ENCODE data around the gene PCNX3. TPM values are rescaled to one million over a fixed set of nuclear protein-coding genes. Genes with fewer than 3 reads are reported as not detected.

Gene PCNX3
- total RNA-seq, 2 donors from 2014 or later = 16.1 to 21.8 TPM

- no peak for TF ChIP-seq CTCF (IDR thresholded peaks at IDR 0.05)
- Histone ChIP-seq H3K36me3 (peaks cover 85% of the 10 kb centered on the region), H3K27ac (no peak overlapping the region), H3K4me1 (peaks cover 0 to 9% of the 10 kb centered on the region in 2 donors), H3K27me3 (no peaks in the 10 kb centered on the region), H3K4me3 (no peak overlapping the region), H3K9me3 (no peaks in the 10 kb centered on the region)
- DNase-seq (ENCODE audit: low spot score) = no peak
These were observed 11.6 kb downstream of the PCNX3 start for GRCh38 chr11:65627202-65627601.

GRCh38 chr11:65629579-65629978, 14.0 kb downstream of the PCNX3 start:
- no peaks in the 10 kb centered on the region for H3K27me3 ChIP-seq

GRCh38 chr11:65630215-65630614, 14.6 kb downstream of the PCNX3 start:
- TF ChIP-seq CTCF (IDR thresholded peaks at IDR 0.05) = no peak
- H3K4me1 ChIP-seq = peaks cover 0 to 9% of the 10 kb centered on the region in 2 donors
- H3K4me3 ChIP-seq = no peak overlapping the region
- no peak for DNase-seq (ENCODE audit: low spot score)
- H3K27ac ChIP-seq = no peak overlapping the region
- no peaks in the 10 kb centered on the region for H3K9me3 ChIP-seq
- peaks cover 93% of the 10 kb centered on the region for H3K36me3 ChIP-seq
- no peaks in the 10 kb centered on the region for H3K27me3 ChIP-seq

More at GRCh38 chr11:65629579-65629978, 14.0 kb downstream of the PCNX3 start:
- H3K4me3 ChIP-seq = no peak overlapping the region
- no peaks in the 10 kb centered on the region for H3K9me3 ChIP-seq
- peaks cover 93% of the 10 kb centered on the region for H3K36me3 ChIP-seq
- no peak for DNase-seq (ENCODE audit: low spot score)
- no peak overlapping the region for H3K27ac ChIP-seq
- H3K4me1 ChIP-seq = peaks cover 0 to 9% of the 10 kb centered on the region in 2 donors
- no peak for TF ChIP-seq CTCF (IDR thresholded peaks at IDR 0.05)

GRCh38 chr11:65633390-65634108, 18.0 kb downstream of the PCNX3 start:
- no peak for DNase-seq (ENCODE audit: low spot score)
- no peaks in the 10 kb centered on the region for H3K9me3 ChIP-seq
- no peak overlapping the region for H3K4me3 ChIP-seq
- no peak for TF ChIP-seq CTCF (IDR thresholded peaks at IDR 0.05)
- peaks cover 0 to 16% of the 10 kb centered on the region in 2 donors for H3K4me1 ChIP-seq
- peaks cover 83% of the 10 kb centered on the region for H3K36me3 ChIP-seq
- H3K27ac ChIP-seq = no peak overlapping the region
- H3K27me3 ChIP-seq = no peaks in the 10 kb centered on the region

- Histone ChIP-seq H3K9me3 (no peaks in the 10 kb centered on the region), H3K27me3 (no peaks in the 10 kb centered on the region), H3K4me1 (peaks cover 0 to 21% of the 10 kb centered on the region in 2 donors), H3K36me3 (peaks cover 78% of the 10 kb centered on the region), H3K27ac (no peak overlapping the region), H3K4me3 (no peak overlapping the region)
- no peak for TF ChIP-seq CTCF (IDR thresholded peaks at IDR 0.05)
- DNase-seq (ENCODE audit: low spot score) = no peak
These were observed 18.5 kb downstream of the PCNX3 start for GRCh38 chr11:65634109-65634436.

GRCh38 chr11:65634440-65634839, 18.9 kb downstream of the PCNX3 start:
- DNase-seq (ENCODE audit: low spot score) = no peak
- Histone ChIP-seq H3K4me3 (no peak overlapping the region), H3K9me3 (no peaks in the 10 kb centered on the region), H3K36me3 (peaks cover 74% of the 10 kb centered on the region), H3K27ac (no peak overlapping the region), H3K27me3 (no peaks in the 10 kb centered on the region), H3K4me1 (peaks cover 0 to 25% of the 10 kb centered on the region in 2 donors)
- no peak for TF ChIP-seq CTCF (IDR thresholded peaks at IDR 0.05)
